ENCODE results near the gene ACVR1. TPM values are rescaled to one million over a fixed set of nuclear protein-coding genes. Genes with fewer than 3 reads are reported as not detected.

Gene ACVR1
- polyA plus RNA-seq, 1 of the 3 experiments (the other 2 are of a cell fraction) = 22.4 TPM

- WGBS (ENCODE audit: low lambda C conversion rate) = 52% methylated on average over 3 of the region's 3 CpGs
- TF ChIP-seq MAX (IDR thresholded peaks at IDR 0.05; ENCODE audit: low read depth) (no peak), FOXM1 (IDR thresholded peaks at IDR 0.05; ENCODE audit: low read depth) (no peak), RXRA (IDR thresholded peaks at IDR 0.05; ENCODE audit: borderline replicate concordance, low read depth) (no peak), TCF12 (IDR thresholded peaks at IDR 0.05) (no peak), REST (IDR thresholded peaks at IDR 0.05; ENCODE audit: low read depth, low read length) (no peak), USF1 (IDR thresholded peaks at IDR 0.05; ENCODE audit: borderline replicate concordance, low read depth) (no peak), JUND (IDR thresholded peaks at IDR 0.05) (no peak), MEF2A (IDR thresholded peaks at IDR 0.05; ENCODE audit: borderline replicate concordance, low read depth) (no peak), CTCF (IDR thresholded peaks at IDR 0.05) (peak; percentile 28; the same call in 1 of the 2 replicates), RAD21 (IDR thresholded peaks at IDR 0.05; ENCODE audit: low read length) (peak; percentile 30; the same call in 1 of the 2 replicates)
- H3K4me1 ChIP-seq (ENCODE audit: control insufficient read depth in 1 of 2, insufficient read depth in 2 of 2, low read depth in 1 of 2, low read length in 1 of 2) = no peaks in the 10 kb centered on the region
- no peaks in the 10 kb centered on the region for H3F3A ChIP-seq (replicated peaks; ENCODE audit: insufficient read depth)
- H3K4me3 ChIP-seq (ENCODE audit: low read depth in 2 of 2, low read length in 1 of 2) = no peak overlapping the region; a peak in 1 of 4 replicates
- H3K4me2 ChIP-seq = no peak overlapping the region
- no peaks in the 10 kb centered on the region for H3K36me3 ChIP-seq (replicated peaks in 1 of 2; ENCODE audit: control insufficient read depth in 1 of 2, insufficient read depth in 2 of 2, low read length in 1 of 2)
- CTCF ChIA-PET = interaction anchor here (1.1 to 1.3 kb wide), 4 partner anchors 10 to 121 kb away, joined by 3 to 4 read pairs (median 3); no protein-coding TSS in a partner anchor
- H2AFZ ChIP-seq (ENCODE audit: low read depth) = no peak overlapping the region
- no peaks in the 10 kb centered on the region for H3K27me3 ChIP-seq (ENCODE audit: insufficient read depth)
- no peaks in the 10 kb centered on the region for H4K20me1 ChIP-seq (ENCODE audit: insufficient read depth)
- POLR2A ChIA-PET = no interaction called here
- no peak overlapping the region for H3K9ac ChIP-seq
- H3K79me2 ChIP-seq (ENCODE audit: insufficient read depth) = no peaks in the 10 kb centered on the region
- DNase-seq = no peak
- H3K9me2 ChIP-seq = no peaks in the 10 kb centered on the region
- H3K9me3 ChIP-seq = no peaks in the 10 kb centered on the region
- no peak overlapping the region for H3K27ac ChIP-seq (ENCODE audit: low read depth in 2 of 2, low read length in 1 of 2)
Observed at GRCh38 chr2:157901325-157901724, 25.2 kb upstream of the ACVR1 start.

GRCh38 chr2:157900684-157901083 is 24.6 kb upstream of the ACVR1 start:
- CTCF ChIA-PET = interaction anchor here (1.1 to 1.3 kb wide), 4 partner anchors 10 to 120 kb away, joined by 3 to 4 read pairs (median 3); no protein-coding TSS in a partner anchor
- H4K20me1 ChIP-seq (ENCODE audit: insufficient read depth) = no peaks in the 10 kb centered on the region
- TF ChIP-seq USF1 (IDR thresholded peaks at IDR 0.05; ENCODE audit: borderline replicate concordance, low read depth) = no peak
- no peak for TF ChIP-seq RFX5 (IDR thresholded peaks at IDR 0.05; ENCODE audit: low read length)
- no peak for TF ChIP-seq POLR2AphosphoS5 (IDR thresholded peaks at IDR 0.05; ENCODE audit: low read depth, low read length)
- TF ChIP-seq GABPA (IDR thresholded peaks at IDR 0.05; ENCODE audit: low read depth) = no peak
- TF ChIP-seq USF2 (IDR thresholded peaks at IDR 0.05; ENCODE audit: borderline replicate concordance, low read depth, low read length) = no peak
- no peak for TF ChIP-seq MAX (IDR thresholded peaks at IDR 0.05; ENCODE audit: low read depth)
- no peak overlapping the region for H3K9ac ChIP-seq
- DNase-seq = no peak
- no peaks in the 10 kb centered on the region for H3K9me3 ChIP-seq
- H3K36me3 ChIP-seq (replicated peaks in 1 of 2; ENCODE audit: control insufficient read depth in 1 of 2, insufficient read depth in 2 of 2, low read length in 1 of 2) = no peaks in the 10 kb centered on the region
- no peaks in the 10 kb centered on the region for H3K27me3 ChIP-seq (ENCODE audit: insufficient read depth)
- no peak overlapping the region for H3K27ac ChIP-seq (ENCODE audit: low read depth in 2 of 2, low read length in 1 of 2)
- POLR2A ChIA-PET = no interaction called here
- H3K9me2 ChIP-seq = no peaks in the 10 kb centered on the region
- H2AFZ ChIP-seq (ENCODE audit: low read depth) = no peak overlapping the region
- no peaks in the 10 kb centered on the region for H3F3A ChIP-seq (replicated peaks; ENCODE audit: insufficient read depth)
- no peak overlapping the region for H3K4me2 ChIP-seq
- no peaks in the 10 kb centered on the region for H3K4me1 ChIP-seq (ENCODE audit: control insufficient read depth in 1 of 2, insufficient read depth in 2 of 2, low read depth in 1 of 2, low read length in 1 of 2)
- 45% methylated on average over 2 of the region's 2 CpGs for WGBS (ENCODE audit: low lambda C conversion rate)
- no peak overlapping the region for H3K4me3 ChIP-seq (ENCODE audit: low read depth in 2 of 2, low read length in 1 of 2)
- no peaks in the 10 kb centered on the region for H3K79me2 ChIP-seq (ENCODE audit: insufficient read depth)

Data from SK-N-SH (cell line).